Left renal pelvis (tissue), 4 donors: ENCODE results near the gene ZNF652. TPM values are rescaled to one million over a fixed set of nuclear protein-coding genes. Genes with fewer than 3 reads are reported as not detected.
"Not testable (repeated sequence)": the region's sequence is repeated elsewhere in the genome, so short reads cannot be mapped to it uniquely, and the experiment has no call there.

Experiments
- DNase-seq, 4 donors: peaks; one replicate each; pipeline ENCODE4 v3.0.0-alpha.2; 2013; ENCODE audit warnings: low read depth in 4 of 4, low spot score in 3 of 4
- polyA plus RNA-seq, 4 donors: library from polyadenylated mRNA; unstranded; fragments of 120-200 nt; gene quantifications; one replicate each; pipeline ENCODE4 v1.2.1, GENCODE V29; 2013; ENCODE audit not compliant: insufficient read length in 4 of 4

The ZNF652 gene
- polyA plus RNA-seq, 4 donors = 28.2 to 31.6 (median 31.0) TPM

DNA sequence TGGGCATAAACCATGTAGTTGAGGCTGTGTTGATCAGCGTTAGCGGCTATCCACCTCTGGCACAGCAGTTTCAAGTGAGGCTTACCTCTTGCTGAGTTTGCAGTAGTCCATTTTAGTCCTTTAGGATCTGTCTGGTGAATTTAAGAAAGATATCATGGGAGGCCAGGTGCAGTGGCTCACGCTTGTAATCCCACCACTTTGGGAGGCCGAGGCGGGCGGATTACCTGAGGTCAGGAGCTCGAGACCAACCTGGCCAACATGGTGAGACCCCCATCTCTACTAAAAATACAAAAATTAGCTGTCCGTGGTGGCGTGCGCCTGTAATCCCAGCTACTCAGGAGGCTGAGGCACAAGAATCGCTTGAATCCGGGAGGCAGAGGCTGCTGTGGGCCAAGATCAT, 86.1 kb downstream of the ZNF652 start:
- DNase-seq = not testable (repeated sequence)

DNA sequence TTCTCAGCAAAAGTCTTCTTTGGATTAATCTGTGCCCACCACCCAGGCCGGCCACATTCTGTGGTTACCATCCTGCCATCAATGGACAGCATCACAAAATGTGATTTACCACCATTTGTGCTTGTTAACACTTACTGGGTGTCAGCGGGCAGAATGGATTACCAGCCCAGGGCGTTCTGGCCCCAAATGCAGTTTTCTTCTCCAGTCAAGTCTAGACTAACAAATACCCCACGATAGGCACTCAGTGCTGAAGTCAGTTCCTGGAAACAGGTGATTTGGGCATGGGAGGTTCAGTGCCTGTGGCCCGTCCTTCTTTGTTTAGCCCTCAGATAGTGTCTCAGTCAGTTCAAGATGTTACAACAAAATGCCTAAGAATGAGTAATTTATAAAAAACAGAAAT, 92.7 kb downstream of the ZNF652 start:
- DNase-seq = no peak

DNA sequence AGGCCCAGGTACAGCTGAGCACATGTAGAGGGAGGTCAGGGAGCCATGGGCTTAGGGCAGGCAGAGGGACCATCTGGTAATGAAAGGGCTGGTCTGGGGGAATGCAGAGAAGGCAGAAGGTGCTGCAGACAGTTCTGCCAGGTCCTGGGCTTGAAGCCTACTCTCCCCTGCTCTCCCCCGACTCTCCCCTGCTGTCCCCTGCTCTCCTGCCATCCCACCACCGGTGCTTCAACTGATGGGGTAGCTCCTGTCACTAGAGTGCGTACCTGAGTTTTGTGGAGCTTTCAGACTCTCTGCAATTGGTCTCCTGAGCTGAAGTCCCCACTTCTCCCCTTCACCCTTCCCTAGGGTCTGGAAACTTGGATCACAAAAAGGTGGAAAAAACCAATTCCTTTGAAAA, 94.1 kb downstream of the ZNF652 start:
- DNase-seq = no peak

DNA sequence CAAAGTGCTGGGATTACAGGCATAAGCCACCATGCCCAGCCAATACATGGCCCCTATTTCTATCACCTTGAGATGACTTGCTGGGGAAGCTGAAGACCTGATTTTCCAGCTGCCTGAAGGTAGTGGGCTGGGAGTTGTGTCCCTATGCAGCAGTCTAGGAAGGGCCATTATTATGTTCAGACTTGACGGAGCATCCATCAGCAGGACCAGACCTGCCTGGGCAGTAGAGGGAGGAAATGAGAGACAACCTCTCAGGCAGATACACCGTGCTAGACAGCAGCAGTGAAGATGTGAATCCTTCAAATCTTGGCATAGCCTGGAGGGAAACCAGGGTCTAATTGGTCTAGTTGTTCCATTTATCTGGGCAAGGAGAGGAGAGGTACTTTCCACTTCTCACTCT, 95.8 kb downstream of the ZNF652 start:
- no peak for DNase-seq

DNA sequence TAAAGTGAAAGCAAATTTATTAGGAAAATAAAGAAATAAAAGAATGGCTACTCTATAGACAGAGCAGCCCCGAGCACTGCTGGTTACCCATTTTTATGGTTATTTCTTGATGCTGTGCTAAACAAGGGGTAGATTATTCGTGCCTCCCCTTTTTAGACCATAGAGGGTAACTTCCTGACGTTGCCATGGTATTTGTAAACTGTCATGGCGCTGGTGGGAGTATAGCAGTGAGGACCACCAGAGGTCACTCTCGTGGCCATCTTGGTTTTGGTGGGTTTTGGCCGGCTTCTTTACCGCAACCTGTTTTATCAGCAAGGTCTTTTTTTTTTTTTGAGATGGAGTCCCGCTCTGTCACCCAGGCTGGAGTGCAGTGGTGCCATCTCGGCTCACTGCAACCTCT, 100.5 kb downstream of the ZNF652 start:
- DNase-seq = not testable (repeated sequence)

DNA sequence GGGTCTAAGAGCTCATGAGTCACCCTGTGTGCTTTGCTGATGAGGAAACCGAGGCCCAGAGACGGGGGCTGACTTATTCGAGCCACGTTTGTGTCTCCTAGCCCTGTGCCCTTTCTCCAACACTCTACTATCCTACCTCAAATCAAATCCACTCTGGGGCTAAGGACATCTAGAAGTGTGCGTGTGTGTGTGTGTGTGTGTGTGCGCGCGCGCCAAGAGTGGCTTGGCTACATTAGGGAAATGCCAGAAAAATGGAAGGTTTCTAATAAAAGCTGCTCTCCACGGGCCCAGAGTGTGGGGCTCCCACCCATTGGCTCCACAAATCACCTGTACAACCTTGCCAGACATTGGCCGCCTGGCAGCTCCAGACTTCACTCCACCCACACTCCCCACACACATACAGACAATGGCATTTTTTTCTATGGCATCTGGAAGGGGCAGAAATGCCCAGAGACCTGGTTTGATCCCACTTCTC, 101.2 kb downstream of the ZNF652 start:
- DNase-seq = no peak

DNA sequence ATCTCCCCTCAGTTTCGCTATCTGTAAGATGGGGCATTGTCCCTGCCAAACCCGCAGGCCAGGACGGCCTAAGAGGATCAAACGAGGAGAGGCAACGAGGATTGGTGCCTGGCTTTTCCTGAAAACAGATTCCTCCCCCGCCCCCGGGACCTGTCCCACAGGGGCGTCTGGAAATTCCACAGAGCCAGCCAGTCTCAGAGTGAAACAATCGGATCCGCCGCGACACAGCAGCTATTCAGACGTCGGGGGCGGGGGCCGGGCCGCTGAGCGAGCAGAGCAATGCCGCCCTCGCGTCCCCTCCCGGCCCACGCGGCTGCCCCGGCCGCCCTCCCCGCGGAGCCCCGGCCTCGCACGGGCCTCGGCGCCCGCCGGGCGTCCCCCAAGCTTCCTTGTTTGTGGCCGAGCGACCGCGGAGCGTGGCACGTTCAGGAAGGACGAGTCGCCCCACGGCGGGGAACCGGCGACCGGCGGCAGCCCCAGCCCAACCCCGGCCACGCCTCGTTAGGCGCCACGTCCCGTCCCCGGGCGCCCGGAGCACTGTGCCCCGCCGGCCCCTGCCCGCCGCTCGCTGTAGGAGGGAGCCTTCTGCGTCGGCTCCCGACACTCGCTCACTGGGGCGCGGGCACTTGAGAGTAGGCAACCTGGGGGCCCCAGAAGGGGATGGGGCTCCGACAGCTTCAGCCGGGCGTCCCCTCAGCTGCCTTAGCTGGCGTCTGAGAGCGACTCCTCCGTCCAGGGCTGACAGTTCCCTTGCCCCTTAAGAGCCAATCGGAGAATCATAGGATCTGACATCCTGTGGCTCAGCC, 101.8 kb downstream of the ZNF652 start:
- DNase-seq = peak in 2 of 4 donors; percentile 24 to 26

DNA sequence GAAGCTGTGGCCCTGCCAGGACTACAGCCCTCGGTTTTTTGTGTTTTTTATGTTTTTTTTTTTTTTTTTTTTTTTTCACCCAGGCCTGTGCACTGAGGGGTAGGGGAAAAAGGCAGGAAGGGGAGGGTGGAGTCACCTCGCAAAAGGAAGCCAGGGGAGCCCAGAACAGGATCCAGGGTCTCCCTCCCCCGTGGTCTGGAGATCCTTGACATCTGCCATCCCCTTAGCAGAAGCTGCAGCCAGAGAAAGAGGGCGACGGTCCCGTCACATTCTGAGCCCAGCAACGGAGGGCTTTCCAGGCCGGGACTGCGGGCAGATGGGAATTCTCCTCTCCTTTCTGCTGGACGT, 102.4 kb downstream of the ZNF652 start:
- DNase-seq = no peak

DNA sequence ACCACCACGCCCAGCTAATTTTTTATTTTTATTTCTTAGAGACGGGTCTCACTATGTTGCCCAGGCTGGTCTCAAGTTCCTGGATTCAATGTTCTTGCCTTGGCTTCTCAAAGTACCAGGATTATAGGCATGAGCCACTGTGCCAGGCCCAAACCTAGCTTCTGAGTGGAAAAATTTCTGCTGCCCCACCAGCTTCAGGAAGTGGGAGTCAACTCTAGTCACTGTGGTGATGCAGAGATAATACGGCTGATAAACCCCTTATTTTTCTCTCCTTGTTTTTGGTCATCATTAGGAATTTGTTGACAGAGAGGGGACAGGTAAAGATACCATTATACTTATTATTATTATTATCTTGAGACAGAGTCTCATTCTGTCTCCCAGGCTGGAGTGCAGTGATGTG, 103.7 kb downstream of the ZNF652 start:
- no peak for DNase-seq

DNA sequence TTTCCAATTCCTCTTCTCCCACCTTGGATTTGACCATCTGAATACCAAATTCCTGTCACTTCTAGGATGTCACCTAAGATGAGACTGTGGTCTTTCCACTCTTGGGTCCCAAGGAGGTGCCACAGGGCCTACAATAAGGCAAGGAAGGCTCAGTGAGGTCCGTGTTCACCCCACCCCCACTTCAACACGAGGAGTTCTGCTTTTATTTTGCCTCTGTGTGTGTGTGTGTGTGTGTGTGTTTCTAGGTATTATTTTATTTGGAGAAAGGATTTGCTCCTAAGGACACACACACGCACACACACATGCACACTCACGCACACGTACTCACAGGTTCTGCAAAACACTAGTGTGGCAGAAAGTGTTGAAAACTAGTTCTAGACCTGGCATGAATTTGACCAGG, 106.9 kb downstream of the ZNF652 start:
- DNase-seq = no peak

DNA sequence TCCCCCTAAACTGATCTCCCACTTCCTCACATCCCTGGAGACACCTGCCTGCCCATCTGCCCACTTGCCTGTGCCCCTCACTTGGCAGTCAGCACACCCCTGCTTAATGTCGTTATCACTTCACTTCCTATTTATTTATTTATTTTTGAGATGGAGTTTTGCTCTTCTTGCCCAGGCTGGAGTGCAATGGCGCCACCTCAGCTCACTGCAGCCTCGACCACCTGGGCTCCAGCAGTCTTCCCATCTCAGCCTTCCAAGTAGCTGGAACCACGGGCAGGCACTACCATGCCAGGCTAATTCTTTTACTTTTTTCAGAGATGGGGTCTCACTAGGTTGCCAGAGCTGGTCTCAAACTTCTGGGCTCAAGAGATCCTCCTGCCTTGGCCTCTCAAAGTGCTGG, 108.0 kb downstream of the ZNF652 start:
- no peak for DNase-seq

DNA sequence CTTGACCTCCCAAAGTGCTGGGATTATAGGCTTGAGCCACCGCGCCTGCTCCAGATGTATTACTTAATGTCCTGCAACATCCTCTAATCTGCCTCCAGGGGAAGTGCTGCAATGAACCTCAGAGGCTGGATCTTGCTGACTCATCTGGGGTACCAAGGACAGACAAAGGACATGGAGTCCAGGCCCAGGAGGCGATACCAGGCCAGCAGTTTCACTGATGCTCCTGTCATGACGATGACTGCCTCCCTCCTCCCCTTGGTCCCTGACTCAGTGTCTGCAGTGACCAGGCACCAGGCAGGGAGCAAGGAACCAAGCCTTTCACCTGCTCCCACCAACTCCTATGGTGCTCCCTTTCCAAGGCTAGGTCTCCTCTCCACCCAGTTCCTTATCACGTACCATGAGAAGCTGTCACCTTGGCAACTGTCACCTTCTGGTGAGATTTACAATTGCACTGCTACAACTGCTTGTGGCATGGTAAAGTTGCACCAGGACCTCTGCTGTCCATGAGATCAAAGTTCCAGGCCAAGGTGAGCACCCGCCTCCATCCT, 109.8 kb downstream of the ZNF652 start:
- no peak for DNase-seq

DNA sequence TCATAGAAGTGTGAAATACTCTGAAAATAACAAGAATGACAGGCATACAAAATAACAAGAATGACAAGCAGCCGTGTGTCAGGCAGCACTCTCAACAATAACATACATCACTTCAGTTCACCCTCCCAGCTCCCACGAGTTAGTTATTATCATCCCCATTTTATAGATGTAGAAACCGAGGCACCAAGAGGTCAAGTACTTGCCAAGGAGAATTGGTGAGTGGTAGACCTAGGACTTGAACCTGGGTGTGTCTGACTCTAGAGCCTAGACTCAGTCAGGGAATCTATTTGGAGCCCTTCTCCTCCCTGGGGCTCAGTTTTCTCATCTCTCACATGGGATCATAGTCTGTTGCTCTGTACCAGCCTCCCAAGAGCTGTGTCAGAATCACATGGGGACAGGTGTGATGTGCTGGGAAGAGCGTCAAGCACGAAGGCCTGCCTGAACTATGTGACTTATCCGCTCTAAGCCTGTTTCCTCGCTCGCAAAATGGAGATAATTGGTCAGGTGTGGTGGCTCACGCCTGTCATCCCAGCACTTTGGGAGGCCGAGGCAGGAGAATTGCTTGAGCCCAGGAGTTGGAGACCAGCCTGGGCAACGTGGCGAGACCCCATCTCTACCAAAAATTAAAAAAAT, 112.0 kb downstream of the ZNF652 start:
- no peak for DNase-seq

DNA sequence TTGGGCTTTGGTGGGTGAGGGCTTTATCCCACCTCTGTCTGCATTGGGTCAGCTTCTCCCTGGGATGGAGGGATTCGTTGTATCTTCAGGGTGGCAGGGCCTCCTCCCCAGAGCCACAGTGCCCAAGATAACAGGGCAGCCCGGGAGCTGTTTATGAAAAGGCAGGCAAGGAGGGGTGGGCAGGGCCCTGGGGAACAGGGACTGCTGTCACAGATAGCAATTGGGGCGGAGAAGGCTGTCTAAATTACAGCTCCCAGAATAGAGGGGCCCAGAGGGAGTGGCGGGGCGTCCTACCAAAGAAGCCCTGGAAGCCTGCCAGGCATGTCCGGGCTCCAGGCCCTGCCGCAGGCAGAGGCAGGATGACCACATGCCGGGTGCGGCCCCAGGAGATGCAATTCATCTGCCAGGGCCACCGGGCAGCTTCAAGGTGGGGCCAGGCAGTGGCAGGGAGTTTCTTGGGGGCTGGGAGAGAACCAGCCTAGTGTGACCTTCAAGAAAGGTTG, 112.7 kb downstream of the ZNF652 start:
- no peak for DNase-seq

DNA sequence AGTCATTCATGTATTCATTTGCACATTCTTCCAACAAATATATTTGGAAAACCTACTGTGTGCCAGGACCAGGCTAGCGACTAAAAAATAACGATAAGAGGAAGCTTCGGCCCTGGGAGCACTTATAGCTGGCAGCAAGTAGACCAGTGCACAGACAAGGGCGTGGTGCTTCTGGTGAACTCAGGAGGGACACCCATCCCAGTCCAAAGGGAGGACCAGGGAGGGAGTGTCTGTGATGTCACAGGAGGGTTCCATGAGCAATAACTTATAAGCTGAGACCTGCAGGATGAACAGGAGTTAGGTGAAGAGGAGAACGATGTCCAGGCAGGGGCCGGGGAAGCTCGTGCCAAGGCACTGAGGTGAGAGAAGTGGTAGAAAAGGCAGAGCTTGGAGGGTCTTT, 114.1 kb downstream of the ZNF652 start:
- no peak for DNase-seq

DNA sequence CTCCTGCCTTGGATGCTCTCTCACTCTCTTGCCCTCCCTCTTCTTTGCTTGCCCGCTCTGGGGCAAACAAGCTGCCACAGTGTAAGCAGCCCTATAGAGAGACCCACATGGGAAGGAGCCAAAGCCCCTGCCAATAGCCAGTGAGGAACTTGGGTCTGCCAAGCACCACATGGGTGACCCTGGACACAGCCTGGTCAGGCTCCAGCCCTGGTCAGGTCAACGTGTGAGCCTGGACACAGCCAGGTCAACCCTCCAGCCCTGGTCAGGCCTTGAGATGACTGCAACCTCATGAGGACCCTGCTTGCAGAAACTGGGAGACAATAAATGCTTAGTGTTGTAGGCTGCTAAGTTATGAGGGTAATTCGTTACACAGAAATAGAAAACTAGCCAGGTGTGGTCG, 117.2 kb downstream of the ZNF652 start:
- DNase-seq = no peak

Other genes starting within 250 kb of the ZNF652 start
- gene B4GALNT2, start 229.5 kb downstream of the ZNF652 start, polyA plus RNA-seq = 1 to 10 TPM in 1 of 4 donors, under 1 TPM in 3; 0.16 to 1.7 (median 0.39) TPM
- gene GNGT2, start 151.7 kb downstream of the ZNF652 start, polyA plus RNA-seq = 1 to 10 TPM; 1.5 to 2.0 (median 1.7) TPM
- 1 to 10 TPM; 2.9 to 5.6 (median 4.1) TPM for gene ABI3, start 151.5 kb downstream of the ZNF652 start, polyA plus RNA-seq
- 10 to 100 TPM in 1 of 4 donors, 1 to 10 TPM in 3; 1.3 to 22.7 (median 2.3) TPM for gene PHOSPHO1, start 131.5 kb downstream of the ZNF652 start, polyA plus RNA-seq
- gene PHB1, start 52.6 kb upstream of the ZNF652 start, polyA plus RNA-seq = 100 to 1,000 TPM; 151 to 235 (median 221) TPM
- 10 to 100 TPM in 1 of 4 donors, 1 to 10 TPM in 3; 6.0 to 42.0 (median 6.9) TPM for gene NGFR, start 133.0 kb upstream of the ZNF652 start, polyA plus RNA-seq
- gene NXPH3, start 213.6 kb upstream of the ZNF652 start, polyA plus RNA-seq = 1 to 10 TPM in 3 of 4 donors, under 1 TPM in 1; 0.92 to 1.1 (median 1.0) TPM